ENCODE results near the gene NDRG2. TPM values are rescaled to one million over a fixed set of nuclear protein-coding genes. Genes with fewer than 3 reads are reported as not detected.

The NDRG2 gene
- total RNA-seq, 1 donor, result 1.8 TPM

DNA sequence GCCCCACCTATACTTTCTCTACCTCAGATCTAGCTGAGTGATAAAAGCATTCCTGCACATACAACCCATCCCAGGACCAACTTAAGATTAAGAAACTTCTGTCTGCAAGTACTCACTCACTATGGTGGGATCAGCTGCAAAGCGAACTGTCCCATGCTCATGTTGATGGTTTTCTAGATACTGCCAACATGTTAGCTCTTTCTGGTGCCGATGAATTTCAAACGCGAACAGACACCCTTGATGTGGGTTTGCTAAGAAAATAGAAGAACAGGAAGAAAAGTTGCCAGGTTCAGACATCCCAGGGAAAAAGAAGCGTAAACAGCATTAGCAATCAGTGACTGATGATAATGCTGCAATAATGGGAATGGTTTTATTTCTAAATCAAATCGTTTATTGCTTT lies 27.3 kb downstream of the NDRG2 start:
- TF ChIP-seq, protein P1, sequence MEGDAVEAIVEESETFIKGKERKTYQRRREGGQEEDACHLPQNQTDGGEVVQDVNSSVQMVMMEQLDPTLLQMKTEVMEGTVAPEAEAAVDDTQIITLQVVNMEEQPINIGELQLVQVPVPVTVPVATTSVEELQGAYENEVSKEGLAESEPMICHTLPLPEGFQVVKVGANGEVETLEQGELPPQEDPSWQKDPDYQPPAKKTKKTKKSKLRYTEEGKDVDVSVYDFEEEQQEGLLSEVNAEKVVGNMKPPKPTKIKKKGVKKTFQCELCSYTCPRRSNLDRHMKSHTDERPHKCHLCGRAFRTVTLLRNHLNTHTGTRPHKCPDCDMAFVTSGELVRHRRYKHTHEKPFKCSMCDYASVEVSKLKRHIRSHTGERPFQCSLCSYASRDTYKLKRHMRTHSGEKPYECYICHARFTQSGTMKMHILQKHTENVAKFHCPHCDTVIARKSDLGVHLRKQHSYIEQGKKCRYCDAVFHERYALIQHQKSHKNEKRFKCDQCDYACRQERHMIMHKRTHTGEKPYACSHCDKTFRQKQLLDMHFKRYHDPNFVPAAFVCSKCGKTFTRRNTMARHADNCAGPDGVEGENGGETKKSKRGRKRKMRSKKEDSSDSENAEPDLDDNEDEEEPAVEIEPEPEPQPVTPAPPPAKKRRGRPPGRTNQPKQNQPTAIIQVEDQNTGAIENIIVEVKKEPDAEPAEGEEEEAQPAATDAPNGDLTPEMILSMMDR (IDR thresholded peaks at IDR 0.05; ENCODE audit: insufficient read depth, low read length), result no peak
- H3K4me3 ChIP-seq (ENCODE audit: low read depth, low read length), result no peak overlapping the region
- no peak for DNase-seq (ENCODE audit: low read depth)

DNA sequence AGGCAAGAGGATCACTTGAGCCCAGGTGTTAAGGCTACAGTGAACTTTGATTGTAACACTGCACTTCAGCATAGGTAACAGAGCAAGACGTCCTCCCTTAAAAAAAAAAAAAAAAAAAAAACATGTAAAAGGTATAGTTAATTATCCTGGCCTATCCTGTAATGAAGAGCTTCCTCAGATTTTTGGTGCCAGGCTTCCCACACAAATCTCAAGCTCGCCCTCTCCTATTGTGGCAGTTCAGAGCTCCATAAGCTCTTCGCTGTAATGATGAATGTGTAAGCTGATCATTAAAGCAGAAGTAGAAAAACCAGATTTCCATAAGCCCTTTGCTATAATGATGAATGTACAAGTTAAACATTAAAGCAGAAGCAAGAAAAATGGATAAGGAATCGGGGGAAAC lies 27.7 kb downstream of the NDRG2 start:
- DNase-seq (ENCODE audit: low read depth), result no peak
- TF ChIP-seq, protein P1 (IDR thresholded peaks at IDR 0.05; ENCODE audit: insufficient read depth, low read length), result no peak
- no peak overlapping the region for H3K4me3 ChIP-seq (ENCODE audit: low read depth, low read length)

DNA sequence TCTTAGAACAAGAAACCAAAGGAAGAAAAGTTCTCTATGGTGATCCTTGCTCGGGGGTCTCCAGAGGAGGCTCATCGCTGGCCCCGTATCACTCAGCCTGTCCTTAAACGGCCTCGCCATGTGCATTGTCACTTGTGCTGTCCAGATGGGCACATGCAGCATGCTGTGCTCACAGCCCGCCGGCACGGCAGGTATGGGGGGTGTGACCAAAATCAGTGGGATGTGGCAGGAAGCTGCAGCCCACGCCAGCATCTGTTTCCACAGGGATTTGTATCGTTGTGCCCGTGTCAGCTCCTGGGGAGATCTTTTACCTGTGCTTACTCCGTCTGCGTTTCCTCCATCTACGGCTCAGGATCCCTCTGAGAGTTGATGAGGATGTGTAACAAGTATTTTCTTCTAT lies 28.3 kb downstream of the NDRG2 start:
- TF ChIP-seq, protein P1 (IDR thresholded peaks at IDR 0.05; ENCODE audit: insufficient read depth, low read length), result no peak
- no peak for DNase-seq (ENCODE audit: low read depth)
- no peak overlapping the region for H3K4me3 ChIP-seq (ENCODE audit: low read depth, low read length)

DNA sequence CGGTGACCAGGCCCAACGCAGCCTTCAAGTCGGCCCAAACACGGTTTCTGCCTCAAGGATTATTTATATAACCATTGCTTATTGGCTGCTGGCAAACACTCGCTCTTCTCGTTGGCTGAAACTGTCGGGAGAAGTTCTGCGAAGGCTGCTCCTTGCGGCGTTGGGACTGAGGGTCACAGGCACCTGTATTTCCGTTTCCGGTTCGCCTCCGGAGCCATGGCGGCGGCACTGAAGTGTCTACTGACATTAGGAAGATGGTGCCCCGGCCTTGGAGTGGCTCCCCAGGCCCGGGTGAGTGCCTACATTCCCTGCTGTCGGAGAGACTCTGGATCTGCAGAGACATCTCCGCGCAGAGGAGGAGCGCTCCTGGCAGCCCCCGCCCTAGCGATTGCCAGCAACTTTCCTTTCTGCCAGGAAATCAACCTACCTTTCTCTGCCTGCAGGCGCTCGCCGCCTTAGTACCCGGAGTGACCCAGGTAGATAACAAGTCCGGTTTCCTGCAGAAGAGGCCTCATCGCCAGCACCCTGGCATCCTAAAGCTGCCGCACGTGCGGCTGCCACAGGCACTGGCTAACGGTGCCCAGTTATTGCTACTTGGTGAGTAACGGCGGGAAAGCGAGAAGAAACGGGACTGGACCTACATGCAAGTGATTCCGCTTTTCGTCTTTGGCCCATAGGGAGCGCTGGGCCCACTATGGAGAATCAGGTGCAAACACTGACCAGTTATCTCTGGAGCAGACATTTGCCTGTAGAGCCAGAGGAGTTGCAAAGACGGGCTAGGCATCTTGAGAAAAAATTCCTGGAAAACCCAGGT lies 34.9 kb downstream of the NDRG2 start, which contains the start of gene METTL17:
TSS of gene METTL17 (plus strand) at position 194 of the 814 bp plus-strand sequence. CDS start at position 217, 23 bp downstream.
- TF ChIP-seq, protein P1 (IDR thresholded peaks at IDR 0.05; ENCODE audit: insufficient read depth, low read length), result peak; percentile 45
- peak; percentile 98 for DNase-seq (ENCODE audit: low read depth)

DNA sequence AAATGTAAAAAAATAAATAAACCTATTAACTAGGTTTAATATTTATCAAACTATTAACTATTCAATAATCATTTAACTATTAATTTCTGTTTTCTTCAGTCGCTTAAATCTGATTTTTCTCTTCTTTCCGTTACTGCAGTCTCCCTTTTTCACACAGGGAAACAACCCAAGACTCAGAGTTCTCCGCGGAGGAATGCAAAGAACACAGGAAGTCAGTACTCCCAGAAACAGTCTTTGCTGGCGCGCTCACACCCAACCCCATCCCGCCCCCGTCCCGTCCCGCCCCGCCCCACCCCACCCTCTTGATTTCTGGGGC lies 35.4 kb downstream of the NDRG2 start:
- H3K4me3 ChIP-seq (ENCODE audit: low read depth, low read length), result peak overlapping the region; percentile 45
- no peak for DNase-seq (ENCODE audit: low read depth)
- TF ChIP-seq, protein P1 (IDR thresholded peaks at IDR 0.05; ENCODE audit: insufficient read depth, low read length), result no peak

More for the DNA sequence above, 34.9 kb downstream of the NDRG2 start, which contains the start of gene METTL17:
- H3K4me3 ChIP-seq (ENCODE audit: low read depth, low read length), result peak within 1 kb of the TSS; percentile 89

DNA sequence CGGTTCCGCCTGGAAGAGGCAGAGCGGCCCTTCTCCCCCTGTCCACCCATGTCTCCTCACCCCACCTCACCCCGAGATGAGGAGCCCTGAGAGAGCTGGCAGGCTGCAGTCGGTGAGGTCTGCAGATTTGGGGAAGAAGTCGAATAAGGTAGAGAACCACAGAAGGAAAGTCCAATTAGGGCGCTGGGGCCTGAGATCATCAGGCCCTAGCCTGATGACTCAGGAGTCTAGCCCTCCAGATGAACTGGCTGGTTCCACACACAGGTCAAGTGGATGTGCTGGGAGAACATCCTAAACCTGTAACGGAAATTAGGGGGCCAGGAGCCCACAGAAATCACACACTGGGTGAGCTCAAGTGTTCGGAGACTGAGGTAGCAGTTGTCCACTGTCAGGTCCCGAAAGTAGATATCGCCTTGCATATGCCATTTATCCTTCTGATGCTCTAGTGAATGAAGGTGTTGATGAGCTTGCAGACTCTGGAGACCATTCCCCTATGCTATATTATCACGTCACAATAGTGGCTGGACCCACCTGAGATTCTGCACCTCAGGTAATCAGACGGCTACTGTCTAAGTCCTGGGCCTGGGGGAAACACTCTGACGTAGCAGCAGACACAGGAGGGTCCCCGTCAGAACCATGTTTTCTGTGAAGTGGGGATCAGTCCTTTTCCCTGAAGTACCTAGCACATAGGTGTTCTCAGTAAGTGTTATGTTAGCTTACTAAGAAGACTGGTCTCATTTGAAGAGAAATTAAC lies 36.0 kb downstream of the NDRG2 start:
- TF ChIP-seq, protein P1 (IDR thresholded peaks at IDR 0.05; ENCODE audit: insufficient read depth, low read length), result no peak
- DNase-seq (ENCODE audit: low read depth), result no peak

More for the DNA sequence above, 36.0 kb downstream of the NDRG2 start:
- peak overlapping the region; percentile 45 for H3K4me3 ChIP-seq (ENCODE audit: low read depth, low read length)
